HG02973 (cell line): ENCODE measurements around the gene ARSG.
"Not testable (repeated sequence)": the region's sequence is repeated elsewhere in the genome, so short reads cannot be mapped to it uniquely, and the experiment has no call there.

Experiments
- ATAC-seq: cut with Tn5 transposase; IDR thresholded peaks from one replicate; pipeline ENCODE4 v1.9.1; 2021; ENCODE audit warnings: moderate library complexity; ENCODE audit not compliant: unreplicated experiment

The ARSG gene

GRCh38 chr17:68304706-68305105 lies 13.4 kb downstream of the ARSG start:
- ATAC-seq = no peak

- ATAC-seq = no peak
Measured at GRCh38 chr17:68305142-68305541, 13.8 kb downstream of the ARSG start.

GRCh38 chr17:68306819-68307218 lies 15.5 kb downstream of the ARSG start:
- ATAC-seq = no peak

- no peak for ATAC-seq
Measured at GRCh38 chr17:68307443-68307842, 16.1 kb downstream of the ARSG start.

- ATAC-seq = not testable (repeated sequence)
Measured at GRCh38 chr17:68308486-68308885, 17.2 kb downstream of the ARSG start.

- not testable (repeated sequence) for ATAC-seq
Measured at GRCh38 chr17:68309066-68309670, 17.9 kb downstream of the ARSG start.

DNA sequence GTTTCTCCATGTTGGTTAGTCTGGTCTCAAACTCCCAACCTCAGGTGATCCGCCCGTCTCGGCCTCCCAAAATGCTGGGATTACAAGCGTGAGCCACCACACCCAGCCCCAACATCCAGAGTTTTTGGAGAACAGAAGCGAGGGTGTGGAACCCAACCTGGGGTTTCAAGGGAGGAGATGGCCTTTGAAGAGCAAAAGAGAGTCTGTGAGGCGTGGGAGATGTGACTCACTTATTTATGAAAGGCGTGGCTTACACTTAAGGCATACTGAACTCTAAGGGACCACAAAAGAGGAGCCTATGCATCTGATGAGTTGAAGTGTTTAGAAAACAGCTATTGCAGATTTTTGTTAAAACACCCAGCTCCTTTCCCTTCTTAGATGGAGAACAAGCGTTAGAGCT lies 18.9 kb downstream of the ARSG start:
- ATAC-seq = no peak

DNA sequence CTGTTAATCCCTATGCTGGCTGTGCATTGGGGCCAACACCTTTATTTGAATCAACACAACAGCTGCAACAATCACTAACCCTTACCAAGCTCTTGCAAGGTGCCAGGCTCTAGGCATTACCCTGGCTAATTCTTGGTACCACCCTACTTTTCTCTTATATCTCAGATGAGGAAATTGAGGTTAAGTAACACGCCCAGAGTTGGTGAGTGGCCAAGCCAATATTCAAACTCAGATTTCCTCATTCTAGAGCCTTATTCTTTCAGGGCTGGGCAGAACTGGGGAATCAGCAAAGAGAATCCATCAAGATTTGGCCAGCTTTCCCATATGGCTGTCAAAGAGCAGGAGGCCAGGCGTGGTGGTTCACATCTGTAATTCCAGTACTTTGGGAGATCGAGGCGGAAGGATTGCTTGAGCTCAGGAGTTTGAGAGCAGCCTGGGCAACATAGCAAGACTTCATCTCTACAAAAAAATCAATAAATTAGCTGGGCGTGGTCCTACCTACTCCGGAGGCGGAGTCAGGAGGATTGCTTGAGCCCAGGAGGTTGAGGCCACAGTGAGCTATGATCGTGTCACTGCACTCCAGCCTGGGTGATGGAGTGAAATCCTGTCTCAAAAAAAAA lies 23.7 kb downstream of the ARSG start:
- ATAC-seq = no peak

GRCh38 chr17:68315930-68316329 lies 24.6 kb downstream of the ARSG start:
- no peak for ATAC-seq

- ATAC-seq = no peak
Measured at GRCh38 chr17:68317458-68317857, 26.2 kb downstream of the ARSG start.

DNA sequence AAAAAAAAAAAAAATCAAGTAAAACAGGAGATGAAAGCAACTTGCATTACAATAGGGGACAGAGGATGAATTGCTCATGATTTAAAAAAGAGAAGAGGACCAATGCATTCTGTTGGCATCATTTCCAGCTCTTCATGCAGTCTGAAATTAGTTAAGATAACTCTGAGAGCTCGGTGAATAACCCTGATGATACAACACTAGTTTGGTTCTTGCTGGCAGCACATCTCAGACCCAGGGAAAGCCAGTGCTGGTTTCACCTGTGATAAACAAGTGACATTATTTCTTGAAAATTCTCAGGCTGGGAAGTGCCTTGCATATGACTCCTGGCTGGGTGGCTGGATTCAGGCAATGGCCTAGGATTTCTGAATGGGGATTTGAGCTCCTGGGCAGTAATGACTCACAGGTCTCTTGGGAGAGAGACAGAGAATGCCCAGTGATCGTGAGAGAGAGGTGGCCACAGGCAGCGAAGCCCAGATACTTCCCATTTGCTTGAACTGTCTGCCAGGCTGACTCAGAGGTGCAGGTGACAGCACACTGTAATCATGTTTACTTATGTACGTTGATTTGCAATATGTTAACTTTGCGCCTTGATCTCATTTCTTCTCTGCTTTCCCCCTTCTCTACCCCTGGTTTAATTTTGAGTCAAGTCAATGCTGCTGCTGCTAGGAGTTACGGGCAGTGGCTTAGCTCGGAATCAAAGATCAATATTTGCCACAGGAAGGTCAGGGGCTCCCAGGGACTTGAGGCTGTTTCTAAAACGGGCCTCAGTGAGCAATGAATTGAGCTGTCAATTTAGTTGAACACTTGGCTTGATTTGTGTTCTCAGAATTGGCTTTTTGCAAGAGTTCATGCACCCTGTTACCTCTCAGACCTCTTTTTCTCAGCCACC lies 27.1 kb downstream of the ARSG start:
- ATAC-seq = no peak

DNA sequence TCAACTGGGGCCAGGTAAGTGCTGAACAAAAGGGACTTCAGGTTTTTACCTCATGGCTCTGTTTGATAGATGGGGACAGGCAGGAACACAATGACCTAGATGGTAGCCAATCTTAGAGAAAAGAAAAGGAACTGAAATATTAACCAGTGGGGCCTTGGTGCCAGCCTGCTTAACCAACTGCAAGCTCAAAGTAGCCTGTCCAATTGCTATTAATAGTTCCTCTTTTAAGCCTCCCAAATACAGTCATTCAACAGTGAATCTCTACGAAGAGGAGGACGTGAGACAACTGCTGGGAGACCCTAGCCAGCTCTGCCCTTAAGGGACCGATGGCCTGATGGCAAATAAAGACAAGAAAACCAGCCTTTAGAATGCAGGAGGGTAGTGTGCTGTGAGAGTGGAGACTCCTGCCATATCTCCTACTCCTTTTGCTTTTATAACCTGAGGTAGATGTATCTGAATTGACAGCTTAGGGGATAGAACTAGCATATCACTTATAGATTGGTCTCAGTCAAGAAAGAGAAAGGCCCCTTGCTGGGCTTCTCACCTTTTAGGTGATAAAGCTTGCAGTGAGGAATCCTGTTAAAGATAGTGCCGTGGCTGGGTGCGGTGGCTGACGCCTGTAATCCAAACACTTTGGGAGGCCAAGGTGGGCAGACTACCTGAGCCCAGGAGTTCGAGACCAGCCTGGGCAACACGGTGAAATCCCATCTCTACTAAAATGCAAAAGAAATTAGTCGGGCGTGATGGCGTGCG lies 28.3 kb downstream of the ARSG start:
- no peak for ATAC-seq

DNA sequence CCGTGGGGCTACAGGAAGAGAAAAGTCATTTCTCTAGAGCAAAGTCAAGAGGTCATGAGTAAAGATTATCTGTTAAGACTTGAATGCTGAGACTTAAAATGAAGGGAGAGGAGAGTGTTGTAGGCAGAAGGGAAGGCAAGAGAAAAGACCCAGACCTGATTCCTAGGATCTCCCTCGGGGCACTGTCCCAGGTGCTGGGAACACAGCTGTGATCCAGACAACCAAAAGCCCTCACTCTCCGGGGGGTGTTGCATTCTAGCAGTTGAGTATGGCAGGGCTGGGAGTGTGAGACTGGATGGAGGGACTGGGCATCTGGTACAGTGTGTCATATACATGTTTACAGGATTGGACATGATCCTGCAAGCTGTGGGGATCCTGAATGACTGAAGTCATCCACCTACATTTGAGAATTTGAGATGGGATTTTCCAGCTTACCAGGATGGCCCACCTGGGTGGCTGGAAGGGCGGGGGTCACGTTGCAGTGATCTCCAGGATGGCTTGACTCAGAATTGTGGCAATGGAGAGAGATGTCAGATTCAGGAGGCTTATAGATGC lies 29.1 kb downstream of the ARSG start:
- no peak for ATAC-seq

- no peak for ATAC-seq
Measured at GRCh38 chr17:68320943-68321555, 29.8 kb downstream of the ARSG start.

DNA sequence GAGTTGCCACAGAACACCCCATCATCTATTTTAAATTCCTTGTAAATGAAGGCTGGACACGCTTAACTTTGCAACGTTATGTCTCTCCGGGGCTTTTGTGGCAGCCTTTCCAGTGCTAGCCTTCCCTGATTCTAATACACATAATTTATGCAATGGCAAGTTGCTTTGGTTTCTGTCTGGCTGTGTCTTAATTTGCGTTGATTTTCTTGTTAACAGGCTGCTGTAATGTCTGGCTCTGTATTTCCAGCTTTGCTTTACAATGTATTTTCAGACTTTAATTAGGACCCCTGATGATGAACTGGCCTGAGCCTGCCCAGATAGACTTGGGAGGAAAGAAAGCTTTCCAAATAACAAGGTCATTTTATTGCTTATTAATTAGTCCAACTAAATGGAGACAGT lies 30.3 kb downstream of the ARSG start:
- no peak for ATAC-seq

GRCh38 chr17:68322630-68323029 lies 31.3 kb downstream of the ARSG start:
- no peak for ATAC-seq

- no peak for ATAC-seq
Measured at GRCh38 chr17:68324114-68324513, 32.8 kb downstream of the ARSG start.

DNA sequence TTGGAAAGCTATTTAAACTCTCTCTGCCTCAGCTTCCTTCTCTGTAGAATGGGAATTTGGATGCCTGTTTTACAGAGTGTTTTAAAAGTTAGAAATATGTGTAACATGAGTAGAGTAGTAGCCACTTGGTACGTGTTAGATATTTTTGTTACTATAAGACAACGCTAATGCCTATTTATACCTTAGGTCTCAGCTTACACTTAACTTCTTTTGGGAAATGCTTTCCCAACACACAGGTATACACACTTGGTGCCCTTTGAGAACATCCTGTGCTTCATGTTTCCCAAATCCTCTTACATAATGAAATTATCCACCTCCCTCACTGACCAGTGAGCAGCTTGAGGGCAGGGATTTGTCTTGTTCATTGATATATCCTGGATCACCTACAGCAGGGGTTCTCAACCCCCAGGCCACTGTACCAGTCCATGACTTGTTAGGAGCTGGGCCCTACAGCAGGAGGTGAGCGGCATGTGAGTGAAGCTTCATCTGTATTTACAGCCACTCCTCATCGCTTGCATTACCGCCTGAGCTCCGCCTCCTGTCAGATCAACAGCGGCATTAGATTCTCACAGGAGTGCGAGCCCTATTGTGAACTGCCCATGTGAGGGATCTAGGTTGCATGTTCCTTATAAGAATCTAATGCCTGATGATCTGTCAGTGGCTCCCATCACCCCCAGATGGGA lies 33.5 kb downstream of the ARSG start:
- no peak for ATAC-seq

- no peak for ATAC-seq
Measured at GRCh38 chr17:68325961-68326360, 34.7 kb downstream of the ARSG start.

DNA sequence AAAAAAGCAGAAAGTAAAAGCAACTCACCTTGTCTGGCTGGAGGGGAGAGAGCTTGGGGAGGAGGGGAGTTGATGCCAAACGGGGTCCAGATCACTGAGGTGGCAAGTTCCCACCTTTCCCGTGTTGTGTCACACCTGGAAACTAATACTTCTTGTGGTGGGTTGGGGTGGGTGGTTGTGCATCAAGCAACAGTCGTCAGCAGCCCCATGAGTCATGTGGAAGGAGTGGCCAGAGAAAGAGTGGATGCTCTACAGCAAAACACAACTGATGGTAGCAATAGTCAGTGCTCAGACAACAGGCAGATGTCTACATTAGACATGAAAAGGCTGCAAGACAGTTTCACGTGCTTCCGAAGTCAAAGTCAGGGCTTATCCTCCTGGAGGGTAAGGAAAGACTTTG lies 35.4 kb downstream of the ARSG start:
- no peak for ATAC-seq
